Measurements from ENCODE around the gene MBD5. TPM values are rescaled to one million over a fixed set of nuclear protein-coding genes. Genes with fewer than 3 reads are reported as not detected.

Gene MBD5
- total RNA-seq, 1 experiment from 2014 or later = 33.7 TPM

DNA sequence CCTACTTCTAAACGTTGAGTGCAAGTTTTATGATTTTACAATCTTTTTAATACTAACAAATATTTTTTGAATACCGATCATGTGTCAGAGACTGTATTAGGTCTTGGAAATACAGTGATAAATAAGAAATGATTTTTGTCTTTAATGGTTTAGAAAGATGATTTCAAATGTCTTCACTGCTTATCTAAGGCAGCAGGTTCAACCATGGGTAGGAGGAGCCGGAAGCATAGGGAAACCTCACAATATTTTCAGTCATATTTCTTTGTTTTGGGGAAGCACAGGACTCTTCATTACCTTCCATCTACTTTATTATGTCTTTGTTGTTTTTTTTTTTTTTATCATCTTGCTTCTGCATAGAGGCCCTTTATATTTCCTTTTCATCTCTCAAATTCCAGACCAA lies 458.5 kb downstream of the MBD5 start:
- DNase-seq (ENCODE audit: low spot score) = no peak
- Mint-ChIP-seq H3K27me3 (ENCODE audit: low read depth) (no peaks in the 10 kb centered on the region), H3K4me1 (no peaks in the 10 kb centered on the region), H3K4me3 (no peak overlapping the region), H3K27ac (no peak overlapping the region), H3K36me3 (no peaks in the 10 kb centered on the region), H3K9me3 (no peaks in the 10 kb centered on the region)
- ChIA-PET CTCF (no interaction called here), POLR2A (no interaction called here)
- TF ChIP-seq CREM (CRISPR knock-in tag; IDR thresholded peaks at IDR 0.05) (no peak), OVOL2 (CRISPR knock-in tag; IDR thresholded peaks at IDR 0.05; ENCODE audit: borderline replicate concordance) (no peak), ETV6 (CRISPR knock-in tag; IDR thresholded peaks at IDR 0.05) (no peak), ESRRA (CRISPR knock-in tag; IDR thresholded peaks at IDR 0.05; ENCODE audit: borderline replicate concordance) (no peak), FOXJ3 (CRISPR knock-in tag; IDR thresholded peaks at IDR 0.05; ENCODE audit: borderline replicate concordance) (no peak), SMAD4 (CRISPR knock-in tag; IDR thresholded peaks at IDR 0.05) (no peak), EMX1 (CRISPR knock-in tag; IDR thresholded peaks at IDR 0.05) (no peak), ZNF263 (CRISPR knock-in tag; IDR thresholded peaks at IDR 0.05; ENCODE audit: low read depth) (no peak)
- TF ChIP-seq, protein P1, sequence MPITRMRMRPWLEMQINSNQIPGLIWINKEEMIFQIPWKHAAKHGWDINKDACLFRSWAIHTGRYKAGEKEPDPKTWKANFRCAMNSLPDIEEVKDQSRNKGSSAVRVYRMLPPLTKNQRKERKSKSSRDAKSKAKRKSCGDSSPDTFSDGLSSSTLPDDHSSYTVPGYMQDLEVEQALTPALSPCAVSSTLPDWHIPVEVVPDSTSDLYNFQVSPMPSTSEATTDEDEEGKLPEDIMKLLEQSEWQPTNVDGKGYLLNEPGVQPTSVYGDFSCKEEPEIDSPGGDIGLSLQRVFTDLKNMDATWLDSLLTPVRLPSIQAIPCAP (CRISPR knock-in tag; IDR thresholded peaks at IDR 0.05) = no peak
- TF ChIP-seq, protein P2, sequence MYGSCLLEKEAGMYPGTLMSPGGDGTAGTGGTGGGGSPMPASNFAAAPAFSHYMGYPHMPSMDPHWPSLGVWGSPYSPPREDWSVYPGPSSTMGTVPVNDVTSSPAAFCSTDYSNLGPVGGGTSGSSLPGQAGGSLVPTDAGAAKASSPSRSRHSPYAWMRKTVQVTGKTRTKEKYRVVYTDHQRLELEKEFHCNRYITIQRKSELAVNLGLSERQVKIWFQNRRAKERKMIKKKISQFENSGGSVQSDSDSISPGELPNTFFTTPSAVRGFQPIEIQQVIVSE (CRISPR knock-in tag; IDR thresholded peaks at IDR 0.05; ENCODE audit: borderline replicate concordance) = no peak
- TF ChIP-seq, protein P3, sequence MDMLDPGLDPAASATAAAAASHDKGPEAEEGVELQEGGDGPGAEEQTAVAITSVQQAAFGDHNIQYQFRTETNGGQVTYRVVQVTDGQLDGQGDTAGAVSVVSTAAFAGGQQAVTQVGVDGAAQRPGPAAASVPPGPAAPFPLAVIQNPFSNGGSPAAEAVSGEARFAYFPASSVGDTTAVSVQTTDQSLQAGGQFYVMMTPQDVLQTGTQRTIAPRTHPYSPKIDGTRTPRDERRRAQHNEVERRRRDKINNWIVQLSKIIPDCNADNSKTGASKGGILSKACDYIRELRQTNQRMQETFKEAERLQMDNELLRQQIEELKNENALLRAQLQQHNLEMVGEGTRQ (CRISPR knock-in tag; IDR thresholded peaks at IDR 0.05) = no peak
- TF ChIP-seq, protein P4, sequence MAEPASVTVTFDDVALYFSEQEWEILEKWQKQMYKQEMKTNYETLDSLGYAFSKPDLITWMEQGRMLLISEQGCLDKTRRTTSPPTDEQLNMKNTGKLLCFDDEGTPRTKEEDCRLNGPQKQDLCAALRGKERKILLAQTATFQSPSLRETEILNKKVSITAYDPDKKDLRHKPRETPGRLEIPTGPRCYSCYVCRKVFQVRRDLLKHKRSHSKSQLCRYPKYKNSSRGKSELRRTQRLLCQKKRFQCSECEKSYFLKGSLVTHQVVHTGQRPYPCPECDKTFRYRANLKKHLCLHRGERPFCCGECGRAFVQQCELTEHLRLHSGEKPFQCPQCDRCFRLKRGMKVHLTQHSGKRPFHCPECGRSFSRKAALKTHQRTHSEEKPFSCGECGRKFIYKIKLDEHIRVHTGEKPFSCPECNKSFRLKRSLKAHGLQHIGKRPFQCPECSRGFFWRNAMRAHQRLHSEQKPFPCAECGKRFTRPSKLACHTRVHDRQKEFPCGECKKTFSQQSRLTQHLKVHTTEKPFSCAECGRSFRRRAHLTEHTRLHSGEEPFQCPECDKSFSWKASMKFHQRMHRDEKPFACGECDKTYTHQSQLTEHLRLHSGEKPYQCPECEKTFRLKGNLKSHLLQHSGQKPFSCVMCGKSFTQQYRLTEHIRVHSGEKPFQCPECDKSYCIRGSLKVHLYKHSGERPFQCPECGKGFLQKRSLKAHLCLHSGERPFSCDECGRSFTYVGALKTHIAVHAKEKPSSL (CRISPR knock-in tag; conservative IDR thresholded peaks at IDR 0.05) = no peak
- TF ChIP-seq, protein P5, sequence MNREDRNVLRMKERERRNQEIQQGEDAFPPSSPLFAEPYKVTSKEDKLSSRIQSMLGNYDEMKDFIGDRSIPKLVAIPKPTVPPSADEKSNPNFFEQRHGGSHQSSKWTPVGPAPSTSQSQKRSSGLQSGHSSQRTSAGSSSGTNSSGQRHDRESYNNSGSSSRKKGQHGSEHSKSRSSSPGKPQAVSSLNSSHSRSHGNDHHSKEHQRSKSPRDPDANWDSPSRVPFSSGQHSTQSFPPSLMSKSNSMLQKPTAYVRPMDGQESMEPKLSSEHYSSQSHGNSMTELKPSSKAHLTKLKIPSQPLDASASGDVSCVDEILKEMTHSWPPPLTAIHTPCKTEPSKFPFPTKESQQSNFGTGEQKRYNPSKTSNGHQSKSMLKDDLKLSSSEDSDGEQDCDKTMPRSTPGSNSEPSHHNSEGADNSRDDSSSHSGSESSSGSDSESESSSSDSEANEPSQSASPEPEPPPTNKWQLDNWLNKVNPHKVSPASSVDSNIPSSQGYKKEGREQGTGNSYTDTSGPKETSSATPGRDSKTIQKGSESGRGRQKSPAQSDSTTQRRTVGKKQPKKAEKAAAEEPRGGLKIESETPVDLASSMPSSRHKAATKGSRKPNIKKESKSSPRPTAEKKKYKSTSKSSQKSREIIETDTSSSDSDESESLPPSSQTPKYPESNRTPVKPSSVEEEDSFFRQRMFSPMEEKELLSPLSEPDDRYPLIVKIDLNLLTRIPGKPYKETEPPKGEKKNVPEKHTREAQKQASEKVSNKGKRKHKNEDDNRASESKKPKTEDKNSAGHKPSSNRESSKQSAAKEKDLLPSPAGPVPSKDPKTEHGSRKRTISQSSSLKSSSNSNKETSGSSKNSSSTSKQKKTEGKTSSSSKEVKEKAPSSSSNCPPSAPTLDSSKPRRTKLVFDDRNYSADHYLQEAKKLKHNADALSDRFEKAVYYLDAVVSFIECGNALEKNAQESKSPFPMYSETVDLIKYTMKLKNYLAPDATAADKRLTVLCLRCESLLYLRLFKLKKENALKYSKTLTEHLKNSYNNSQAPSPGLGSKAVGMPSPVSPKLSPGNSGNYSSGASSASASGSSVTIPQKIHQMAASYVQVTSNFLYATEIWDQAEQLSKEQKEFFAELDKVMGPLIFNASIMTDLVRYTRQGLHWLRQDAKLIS (CRISPR knock-in tag; IDR thresholded peaks at IDR 0.05; ENCODE audit: borderline replicate concordance) = no peak
- TF ChIP-seq, protein P6, sequence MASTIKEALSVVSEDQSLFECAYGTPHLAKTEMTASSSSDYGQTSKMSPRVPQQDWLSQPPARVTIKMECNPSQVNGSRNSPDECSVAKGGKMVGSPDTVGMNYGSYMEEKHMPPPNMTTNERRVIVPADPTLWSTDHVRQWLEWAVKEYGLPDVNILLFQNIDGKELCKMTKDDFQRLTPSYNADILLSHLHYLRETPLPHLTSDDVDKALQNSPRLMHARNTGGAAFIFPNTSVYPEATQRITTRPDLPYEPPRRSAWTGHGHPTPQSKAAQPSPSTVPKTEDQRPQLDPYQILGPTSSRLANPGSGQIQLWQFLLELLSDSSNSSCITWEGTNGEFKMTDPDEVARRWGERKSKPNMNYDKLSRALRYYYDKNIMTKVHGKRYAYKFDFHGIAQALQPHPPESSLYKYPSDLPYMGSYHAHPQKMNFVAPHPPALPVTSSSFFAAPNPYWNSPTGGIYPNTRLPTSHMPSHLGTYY (CRISPR knock-in tag; IDR thresholded peaks at IDR 0.05) = no peak
- TF ChIP-seq, protein P7, sequence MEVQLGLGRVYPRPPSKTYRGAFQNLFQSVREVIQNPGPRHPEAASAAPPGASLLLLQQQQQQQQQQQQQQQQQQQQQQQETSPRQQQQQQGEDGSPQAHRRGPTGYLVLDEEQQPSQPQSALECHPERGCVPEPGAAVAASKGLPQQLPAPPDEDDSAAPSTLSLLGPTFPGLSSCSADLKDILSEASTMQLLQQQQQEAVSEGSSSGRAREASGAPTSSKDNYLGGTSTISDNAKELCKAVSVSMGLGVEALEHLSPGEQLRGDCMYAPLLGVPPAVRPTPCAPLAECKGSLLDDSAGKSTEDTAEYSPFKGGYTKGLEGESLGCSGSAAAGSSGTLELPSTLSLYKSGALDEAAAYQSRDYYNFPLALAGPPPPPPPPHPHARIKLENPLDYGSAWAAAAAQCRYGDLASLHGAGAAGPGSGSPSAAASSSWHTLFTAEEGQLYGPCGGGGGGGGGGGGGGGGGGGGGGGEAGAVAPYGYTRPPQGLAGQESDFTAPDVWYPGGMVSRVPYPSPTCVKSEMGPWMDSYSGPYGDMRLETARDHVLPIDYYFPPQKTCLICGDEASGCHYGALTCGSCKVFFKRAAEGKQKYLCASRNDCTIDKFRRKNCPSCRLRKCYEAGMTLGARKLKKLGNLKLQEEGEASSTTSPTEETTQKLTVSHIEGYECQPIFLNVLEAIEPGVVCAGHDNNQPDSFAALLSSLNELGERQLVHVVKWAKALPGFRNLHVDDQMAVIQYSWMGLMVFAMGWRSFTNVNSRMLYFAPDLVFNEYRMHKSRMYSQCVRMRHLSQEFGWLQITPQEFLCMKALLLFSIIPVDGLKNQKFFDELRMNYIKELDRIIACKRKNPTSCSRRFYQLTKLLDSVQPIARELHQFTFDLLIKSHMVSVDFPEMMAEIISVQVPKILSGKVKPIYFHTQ (CRISPR knock-in tag; IDR thresholded peaks at IDR 0.05) = no peak
- TF ChIP-seq, protein P8, sequence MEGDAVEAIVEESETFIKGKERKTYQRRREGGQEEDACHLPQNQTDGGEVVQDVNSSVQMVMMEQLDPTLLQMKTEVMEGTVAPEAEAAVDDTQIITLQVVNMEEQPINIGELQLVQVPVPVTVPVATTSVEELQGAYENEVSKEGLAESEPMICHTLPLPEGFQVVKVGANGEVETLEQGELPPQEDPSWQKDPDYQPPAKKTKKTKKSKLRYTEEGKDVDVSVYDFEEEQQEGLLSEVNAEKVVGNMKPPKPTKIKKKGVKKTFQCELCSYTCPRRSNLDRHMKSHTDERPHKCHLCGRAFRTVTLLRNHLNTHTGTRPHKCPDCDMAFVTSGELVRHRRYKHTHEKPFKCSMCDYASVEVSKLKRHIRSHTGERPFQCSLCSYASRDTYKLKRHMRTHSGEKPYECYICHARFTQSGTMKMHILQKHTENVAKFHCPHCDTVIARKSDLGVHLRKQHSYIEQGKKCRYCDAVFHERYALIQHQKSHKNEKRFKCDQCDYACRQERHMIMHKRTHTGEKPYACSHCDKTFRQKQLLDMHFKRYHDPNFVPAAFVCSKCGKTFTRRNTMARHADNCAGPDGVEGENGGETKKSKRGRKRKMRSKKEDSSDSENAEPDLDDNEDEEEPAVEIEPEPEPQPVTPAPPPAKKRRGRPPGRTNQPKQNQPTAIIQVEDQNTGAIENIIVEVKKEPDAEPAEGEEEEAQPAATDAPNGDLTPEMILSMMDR (IDR thresholded peaks at IDR 0.05) = no peak
- no peak for ATAC-seq
